Measurements from ENCODE around the gene VAC14.

The VAC14 gene

GRCh38 chr16:70789595-70790447 is 11.1 kb downstream of the VAC14 start:
- Histone ChIP-seq H3K4me3 (no peak overlapping the region), H3K9me3 (ENCODE audit: low read depth, low read length) (no peaks in the 10 kb centered on the region), H3K36me3 (ENCODE audit: insufficient read depth, low read length) (no peaks in the 10 kb centered on the region; the same call in 1 of the 2 replicates), H3K27ac (no peak overlapping the region), H3K9ac (ENCODE audit: insufficient read length) (no peak overlapping the region)
- DNase-seq (ENCODE audit: low read depth, low spot score): no peak
- TF ChIP-seq EZH2 (IDR thresholded peaks at IDR 0.05) (no peak), FOXP2 (optimal IDR thresholded peaks at IDR 0.05; ENCODE audit: control extremely low read depth, extremely low read length, insufficient read depth) (no peak), POLR2AphosphoS5 (IDR thresholded peaks at IDR 0.05; ENCODE audit: borderline replicate concordance, low read depth, low read length) (no peak)

- H3K9me3 ChIP-seq (ENCODE audit: low read depth, low read length): no peaks in the 10 kb centered on the region
- H3K9ac ChIP-seq (ENCODE audit: insufficient read length): no peak overlapping the region
- peak; percentile 63 for DNase-seq (ENCODE audit: low read depth, low spot score)
- no peaks in the 10 kb centered on the region; the same call in 1 of the 2 replicates for H3K36me3 ChIP-seq (ENCODE audit: insufficient read depth, low read length)
- no peak overlapping the region for H3K4me3 ChIP-seq
- TF ChIP-seq FOXP2 (optimal IDR thresholded peaks at IDR 0.05; ENCODE audit: control extremely low read depth, extremely low read length, insufficient read depth): no peak
- TF ChIP-seq POLR2AphosphoS5 (IDR thresholded peaks at IDR 0.05; ENCODE audit: borderline replicate concordance, low read depth, low read length): peak; percentile 86
- no peak overlapping the region for H3K27ac ChIP-seq
These were observed 12.0 kb downstream of the VAC14 start for GRCh38 chr16:70788668-70789594.

GRCh38 chr16:70786020-70786755 is 14.8 kb downstream of the VAC14 start:
- no peak overlapping the region for H3K9ac ChIP-seq (ENCODE audit: insufficient read length)
- H3K36me3 ChIP-seq (ENCODE audit: insufficient read depth, low read length): peaks cover 9% of the 10 kb centered on the region; the same call in 1 of the 2 replicates
- TF ChIP-seq POLR2AphosphoS5 (IDR thresholded peaks at IDR 0.05; ENCODE audit: borderline replicate concordance, low read depth, low read length): no peak
- no peak for TF ChIP-seq EZH2 (IDR thresholded peaks at IDR 0.05)
- no peak for TF ChIP-seq FOXP2 (optimal IDR thresholded peaks at IDR 0.05; ENCODE audit: control extremely low read depth, extremely low read length, insufficient read depth)
- no peak overlapping the region for H3K27ac ChIP-seq
- no peak overlapping the region for H3K4me3 ChIP-seq
- H3K9me3 ChIP-seq (ENCODE audit: low read depth, low read length): no peaks in the 10 kb centered on the region
- no peak for DNase-seq (ENCODE audit: low read depth, low spot score)

GRCh38 chr16:70784692-70785555 is 16.0 kb downstream of the VAC14 start:
- Histone ChIP-seq H3K4me3 (no peak overlapping the region), H3K36me3 (ENCODE audit: insufficient read depth, low read length) (peaks cover 10% of the 10 kb centered on the region; the same call in 1 of the 2 replicates), H3K9me3 (ENCODE audit: low read depth, low read length) (no peaks in the 10 kb centered on the region), H3K9ac (ENCODE audit: insufficient read length) (no peak overlapping the region), H3K27ac (no peak overlapping the region)
- DNase-seq (ENCODE audit: low read depth, low spot score): no peak
- TF ChIP-seq FOXP2 (optimal IDR thresholded peaks at IDR 0.05; ENCODE audit: control extremely low read depth, extremely low read length, insufficient read depth) (no peak), POLR2AphosphoS5 (IDR thresholded peaks at IDR 0.05; ENCODE audit: borderline replicate concordance, low read depth, low read length) (no peak), EZH2 (IDR thresholded peaks at IDR 0.05) (no peak)

- Histone ChIP-seq H3K9me3 (ENCODE audit: low read depth, low read length) (no peaks in the 10 kb centered on the region), H3K36me3 (ENCODE audit: insufficient read depth, low read length) (peaks cover 10% of the 10 kb centered on the region; the same call in 1 of the 2 replicates), H3K27ac (no peak overlapping the region), H3K9ac (ENCODE audit: insufficient read length) (no peak overlapping the region), H3K4me3 (no peak overlapping the region)
- DNase-seq (ENCODE audit: low read depth, low spot score): no peak
- TF ChIP-seq POLR2AphosphoS5 (IDR thresholded peaks at IDR 0.05; ENCODE audit: borderline replicate concordance, low read depth, low read length) (no peak), EZH2 (IDR thresholded peaks at IDR 0.05) (no peak), FOXP2 (optimal IDR thresholded peaks at IDR 0.05; ENCODE audit: control extremely low read depth, extremely low read length, insufficient read depth) (no peak)
These were observed 18.7 kb downstream of the VAC14 start for GRCh38 chr16:70782237-70782636.

GRCh38 chr16:70781800-70782199 is 19.2 kb downstream of the VAC14 start:
- Histone ChIP-seq H3K4me3 (no peak overlapping the region), H3K27ac (no peak overlapping the region), H3K36me3 (ENCODE audit: insufficient read depth, low read length) (peaks cover 10% of the 10 kb centered on the region; the same call in 1 of the 2 replicates), H3K9me3 (ENCODE audit: low read depth, low read length) (no peaks in the 10 kb centered on the region), H3K9ac (ENCODE audit: insufficient read length) (no peak overlapping the region)
- no peak for DNase-seq (ENCODE audit: low read depth, low spot score)
- no peak for TF ChIP-seq EZH2 (IDR thresholded peaks at IDR 0.05)
- no peak for TF ChIP-seq FOXP2 (optimal IDR thresholded peaks at IDR 0.05; ENCODE audit: control extremely low read depth, extremely low read length, insufficient read depth)
- no peak for TF ChIP-seq POLR2AphosphoS5 (IDR thresholded peaks at IDR 0.05; ENCODE audit: borderline replicate concordance, low read depth, low read length)

- Histone ChIP-seq H3K9me3 (ENCODE audit: low read depth, low read length) (no peaks in the 10 kb centered on the region), H3K4me3 (no peak overlapping the region), H3K9ac (ENCODE audit: insufficient read length) (no peak overlapping the region), H3K27ac (no peak overlapping the region), H3K36me3 (ENCODE audit: insufficient read depth, low read length) (peaks cover 10% of the 10 kb centered on the region; the same call in 1 of the 2 replicates)
- no peak for DNase-seq (ENCODE audit: low read depth, low spot score)
- no peak for TF ChIP-seq EZH2 (IDR thresholded peaks at IDR 0.05)
- TF ChIP-seq POLR2AphosphoS5 (IDR thresholded peaks at IDR 0.05; ENCODE audit: borderline replicate concordance, low read depth, low read length): no peak
- TF ChIP-seq FOXP2 (optimal IDR thresholded peaks at IDR 0.05; ENCODE audit: control extremely low read depth, extremely low read length, insufficient read depth): no peak
These were observed 20.4 kb downstream of the VAC14 start for GRCh38 chr16:70780546-70780945.
